Liver (tissue), 9 donors: ENCODE results near the gene PTPRD. TPM values are rescaled to one million over a fixed set of nuclear protein-coding genes. Genes with fewer than 3 reads are reported as not detected.

ENCODE experiments used
- DNase-seq: peaks from one replicate; pipeline ENCODE4 v3.0.0-alpha.2; 2017; ENCODE audit warnings: low spot score
- H3K27ac ChIP-seq, 2 donors: one replicate each; pipeline ENCODE4 v1.7.0; 2013; ENCODE audit warnings: inconsistent platforms in 2 of 2, low read length in 2 of 2, control low read depth in 1 of 2, low read depth in 1 of 2, mild to moderate bottlenecking in 1 of 2
- H3K27me3 ChIP-seq, 4 donors: one replicate each; pipeline versions ENCODE4 v1.6.1 to v1.7.0; 2013; ENCODE audit warnings: low read length in 3 of 4, inconsistent platforms in 1 of 4, mild to moderate bottlenecking in 1 of 4, moderate library complexity in 1 of 4; ENCODE audit not compliant: control insufficient read depth in 4 of 4, insufficient read depth in 4 of 4
- H3K36me3 ChIP-seq, 4 donors: one replicate each; pipeline versions ENCODE4 v1.6.1 to v1.7.0; 2013; ENCODE audit warnings: low read length in 3 of 4, mild to moderate bottlenecking in 3 of 4, low read depth in 1 of 4, moderate library complexity in 1 of 4; ENCODE audit not compliant: control insufficient read depth in 4 of 4, insufficient read depth in 3 of 4
- H3K4me1 ChIP-seq, 4 donors: one replicate each; pipeline versions ENCODE4 v1.6.1 to v1.7.0; 2013; ENCODE audit warnings: low read length in 3 of 4, mild to moderate bottlenecking in 3 of 4, moderate library complexity in 1 of 4; ENCODE audit not compliant: control insufficient read depth in 4 of 4, insufficient read depth in 4 of 4
- H3K4me3 ChIP-seq, 3 donors: one replicate each; pipeline versions ENCODE4 v1.6.1 to v1.7.0; 2013; ENCODE audit warnings: low read length in 3 of 3, control low read depth in 1 of 3, low read depth in 1 of 3, mild to moderate bottlenecking in 1 of 3
- H3K9ac ChIP-seq, 2 donors: one replicate each; pipeline ENCODE4 v1.7.0; 2013; ENCODE audit warnings: low read length in 2 of 2, mild to moderate bottlenecking in 2 of 2, moderate library complexity in 2 of 2, control low read depth in 1 of 2, low read depth in 1 of 2
- H3K9me3 ChIP-seq, 4 donors: one replicate each; pipeline versions ENCODE4 v1.6.1 to v1.7.0; 2013; ENCODE audit warnings: low read length in 3 of 4; ENCODE audit not compliant: control insufficient read depth in 4 of 4
- CTCF ChIP-seq: fragments of 150-350 bp; IDR thresholded peaks from 2 replicates; pipeline ENCODE4 v1.5.1; 2017; ENCODE audit warnings: improper control_type of control experiment, low read depth, low read length; ENCODE audit not compliant: missing input control
- FOXA1 ChIP-seq: IDR thresholded peaks from 2 replicates; pipeline ENCODE4 v1.6.1; 2016; ENCODE audit warnings: antibody characterized with exemption
- FOXA2 ChIP-seq: IDR thresholded peaks from 2 replicates; pipeline ENCODE4 v1.6.1; 2016; ENCODE audit warnings: antibody characterized with exemption
- GABPA ChIP-seq, 2 donors: IDR thresholded peaks in 1 of 2; conservative IDR thresholded peaks in 1 of 2; 2 replicates each; pipeline ENCODE4 v1.6.1; 2016; ENCODE audit warnings: antibody characterized with exemption in 2 of 2, mild to moderate bottlenecking in 1 of 2, moderate library complexity in 1 of 2
- HNF4A ChIP-seq, 2 donors: conservative IDR thresholded peaks; 2 replicates each; pipeline ENCODE4 v1.6.1; 2016; ENCODE audit warnings: antibody characterized with exemption in 2 of 2, mild to moderate bottlenecking in 2 of 2
- HNF4G ChIP-seq: IDR thresholded peaks from 2 replicates; pipeline ENCODE4 v1.6.1; 2016; ENCODE audit warnings: antibody characterized with exemption
- JUND ChIP-seq, 2 donors: IDR thresholded peaks; 2 replicates each; pipeline ENCODE4 v1.6.1; 2016; ENCODE audit warnings: antibody characterized with exemption in 2 of 2
- MAX ChIP-seq: IDR thresholded peaks from 2 replicates; pipeline ENCODE4 v1.6.1; 2016; ENCODE audit warnings: antibody characterized with exemption
- RAD21 ChIP-seq, 2 donors: IDR thresholded peaks; 2 replicates each; pipeline ENCODE4 v1.6.1; 2016; ENCODE audit warnings: antibody characterized with exemption in 2 of 2, mild to moderate bottlenecking in 2 of 2
- RXRA ChIP-seq, 2 donors: IDR thresholded peaks; 2 replicates each; pipeline ENCODE4 v1.6.1; 2017 to 2018; ENCODE audit warnings: antibody characterized with exemption in 2 of 2, mild to moderate bottlenecking in 1 of 2
- TAF1 ChIP-seq: conservative IDR thresholded peaks from 2 replicates; pipeline ENCODE4 v1.6.1; 2016; ENCODE audit warnings: antibody characterized with exemption, mild to moderate bottlenecking
- YY1 ChIP-seq: IDR thresholded peaks from 2 replicates; pipeline ENCODE4 v1.6.1; 2016; ENCODE audit warnings: antibody characterized with exemption, mild to moderate bottlenecking
- ZBTB33 ChIP-seq: IDR thresholded peaks from 2 replicates; pipeline ENCODE4 v1.6.1; 2016; ENCODE audit warnings: antibody characterized with exemption
- WGBS: extraction: QIAGEN DNeasy Blood & Tissue Kit; methylation state at CpG from one replicate; pipeline ENCODE4 v1.1.7; 2013; 5-methylcytosine and 5-hydroxymethylcytosine counted together
- polyA plus RNA-seq, 2 donors: library from polyadenylated mRNA; stranded (reverse) in 1 of 2; unstranded in 1 of 2; fragments of 200-250 nt in 1 of 2; fragments of >200 nt in 1 of 2; fragmentation: Nextera tagmentation in 1 of 2; extraction: Ambion mirVana in 1 of 2; gene quantifications; one replicate each; pipeline versions ENCODE4 v1.2.1 to v1.2.3, GENCODE V29; 2013 to 2015
- total RNA-seq, 2 donors: library from RNA; depleted of rRNA; stranded (reverse); fragments of >200 nt; gene quantifications; one replicate each; pipeline ENCODE4 v1.2.3, GENCODE V29; 2014
- donor health status: healthy.
- donor health status: healthy.
- donor health status: healthy.
- donor health status: healthy.
- donor health status: healthy.

Gene PTPRD
- total and polyA plus RNA-seq, 4 donors, result 0.78 to 34.2 (median 4.7) TPM

GRCh38 chr9:8287501-8287900 lies 2325.3 kb downstream of the PTPRD start:
- no peaks in the 10 kb centered on the region for H3K36me3 ChIP-seq
- H3K27ac ChIP-seq, result no peak overlapping the region
- H3K9me3 ChIP-seq, result no peaks in the 10 kb centered on the region
- no peak for DNase-seq
- H3K27me3 ChIP-seq, result no peaks in the 10 kb centered on the region
- 20% methylated on average over 2 of the region's 2 CpGs for WGBS
- TF ChIP-seq JUND (IDR thresholded peaks at IDR 0.05) (no peak), TAF1 (no peak), HNF4G (no peak), MAX (no peak), ZBTB33 (no peak), RAD21 (IDR thresholded peaks at IDR 0.05) (no peak), YY1 (no peak), FOXA2 (no peak)
- H3K4me3 ChIP-seq, result no peak overlapping the region
- H3K4me1 ChIP-seq, result no peaks in the 10 kb centered on the region
- no peak overlapping the region for H3K9ac ChIP-seq

GRCh38 chr9:8284884-8285283 lies 2327.9 kb downstream of the PTPRD start:
- no peak overlapping the region for H3K9ac ChIP-seq
- no peaks in the 10 kb centered on the region for H3K4me1 ChIP-seq
- H3K4me3 ChIP-seq, result no peak overlapping the region
- WGBS, result 61% methylated on average over 7 of the region's 7 CpGs
- DNase-seq, result no peak
- no peak overlapping the region for H3K27ac ChIP-seq
- H3K9me3 ChIP-seq, result no peaks in the 10 kb centered on the region
- TF ChIP-seq GABPA (IDR thresholded peaks at IDR 0.05 in 1 of 2, conservative IDR thresholded peaks at IDR 0.05 in 1 of 2), result no peak
- TF ChIP-seq TAF1, result no peak
- no peak for TF ChIP-seq RAD21 (IDR thresholded peaks at IDR 0.05)
- TF ChIP-seq CTCF, result no peak
- no peak for TF ChIP-seq RXRA (IDR thresholded peaks at IDR 0.05)
- no peaks in the 10 kb centered on the region for H3K36me3 ChIP-seq
- no peaks in the 10 kb centered on the region for H3K27me3 ChIP-seq

DNA sequence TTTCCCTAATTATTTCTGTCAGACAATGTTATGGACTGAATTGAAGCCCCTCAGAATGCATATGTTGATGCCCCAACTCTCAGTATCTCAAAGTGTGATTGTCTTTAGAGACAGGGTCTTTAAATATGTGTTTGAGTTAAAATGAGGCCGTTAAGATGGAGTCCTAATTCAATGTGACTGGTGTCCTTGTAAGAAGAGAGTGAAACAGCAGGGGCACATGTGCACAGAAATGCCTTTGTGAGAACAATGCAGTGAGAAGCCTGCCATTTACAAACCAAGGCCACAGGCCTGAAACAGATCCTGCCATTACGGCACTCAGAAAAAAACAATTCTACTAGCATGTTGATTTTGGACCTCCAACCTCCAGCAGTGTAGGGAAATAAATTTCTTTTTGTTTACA lies 2330.3 kb downstream of the PTPRD start:
- Histone ChIP-seq H3K27ac (no peak overlapping the region), H3K27me3 (no peaks in the 10 kb centered on the region), H3K9me3 (no peaks in the 10 kb centered on the region), H3K9ac (no peak overlapping the region), H3K4me1 (no peaks in the 10 kb centered on the region), H3K36me3 (no peaks in the 10 kb centered on the region), H3K4me3 (no peak overlapping the region)
- DNase-seq, result no peak
- whole genome bisulfite sequencing, result 83% methylated on average over 2 of the region's 2 CpGs
- TF ChIP-seq FOXA1, result no peak
- TF ChIP-seq GABPA (IDR thresholded peaks at IDR 0.05 in 1 of 2, conservative IDR thresholded peaks at IDR 0.05 in 1 of 2), result no peak
- no peak for TF ChIP-seq CTCF
- TF ChIP-seq HNF4A (conservative IDR thresholded peaks at IDR 0.05), result no peak
